NCI-H1694 (cell line): ENCODE results near the gene ISG20.

Experiments used
- DNase-seq: peaks from one replicate; lab custom pipeline; 2025; lab: John Stamatoyannopoulos, UW

Gene ISG20

DNA sequence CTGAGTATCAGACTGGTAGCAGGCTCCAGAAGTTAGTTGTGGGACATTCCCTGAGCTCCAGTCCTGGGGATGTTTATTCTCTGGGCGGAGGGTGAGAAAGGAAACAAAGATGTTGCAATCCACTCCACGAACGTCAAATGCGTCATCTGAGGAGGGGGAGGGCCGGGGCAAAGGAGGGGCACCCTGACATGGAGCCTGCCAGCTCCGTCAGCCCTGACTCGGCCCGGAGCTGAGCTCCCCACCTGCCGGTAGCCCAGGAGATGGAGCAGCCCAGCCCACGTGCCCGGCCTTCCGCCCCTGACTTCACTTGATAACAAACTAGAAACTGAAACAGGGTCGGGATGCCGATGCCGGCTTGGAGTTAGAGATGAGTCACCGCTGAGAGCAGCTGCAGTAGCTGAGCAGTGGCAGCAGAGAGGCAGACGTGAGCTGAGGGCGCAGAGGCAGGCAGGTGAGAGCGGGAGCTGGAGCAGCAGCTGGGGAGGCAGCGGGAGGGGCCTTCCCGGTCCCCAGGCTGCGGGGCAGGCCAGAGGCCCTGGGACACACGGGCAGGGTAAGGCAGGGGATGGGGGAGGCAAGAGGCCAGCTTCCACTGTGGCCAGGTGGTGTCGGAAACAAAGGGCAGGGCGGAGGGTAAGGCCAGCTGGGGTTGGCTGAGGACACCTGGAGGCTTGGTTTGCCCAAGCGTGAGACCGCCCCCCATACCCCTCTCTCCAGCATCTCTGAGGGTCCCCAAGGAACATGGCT lies at the start of gene ISG20:
TSS of gene ISG20 (plus strand) at position 391 of the 747 bp plus-strand sequence. CDS start at position 742, 351 bp downstream.
- peak; percentile 60 for DNase-seq

DNA sequence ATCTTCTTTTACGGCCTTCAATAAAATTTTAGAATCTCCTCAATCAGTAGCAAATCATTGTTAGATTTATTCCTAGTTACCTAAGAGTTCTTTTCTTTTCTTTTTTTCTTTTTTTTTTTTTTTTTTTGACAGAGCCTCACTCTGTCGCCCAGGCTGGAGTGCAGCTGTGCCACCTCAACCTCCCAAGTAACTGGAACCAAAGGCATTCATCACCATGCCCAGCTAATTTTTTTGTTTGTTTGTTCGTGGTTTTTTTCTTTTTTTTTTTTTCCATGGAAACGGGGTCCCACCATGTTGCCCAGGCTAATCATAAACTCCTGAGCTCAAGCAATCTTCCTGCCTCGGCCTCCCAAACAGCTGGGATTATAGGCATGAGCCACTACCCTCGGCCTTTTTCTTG lies 48.1 kb upstream of the ISG20 start:
- no peak for DNase-seq

DNA sequence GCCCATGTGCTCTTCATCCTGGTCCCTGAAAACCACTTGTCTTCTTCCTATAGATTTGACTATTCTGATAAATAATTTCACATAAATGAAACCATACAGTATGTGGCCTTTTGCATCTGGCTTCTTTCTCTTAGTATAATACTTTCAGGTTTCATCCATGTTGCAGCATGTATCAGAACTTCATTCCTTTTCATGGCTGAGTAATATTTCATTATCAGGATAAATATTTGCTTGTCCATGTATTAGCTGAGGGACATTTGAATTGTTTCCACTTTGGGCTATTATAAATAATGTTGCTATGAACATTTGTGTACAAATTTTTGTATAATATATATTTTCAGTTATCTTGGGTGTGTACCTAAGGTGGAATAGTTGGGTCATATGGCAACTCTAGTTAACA lies 47.4 kb upstream of the ISG20 start:
- no peak for DNase-seq

DNA sequence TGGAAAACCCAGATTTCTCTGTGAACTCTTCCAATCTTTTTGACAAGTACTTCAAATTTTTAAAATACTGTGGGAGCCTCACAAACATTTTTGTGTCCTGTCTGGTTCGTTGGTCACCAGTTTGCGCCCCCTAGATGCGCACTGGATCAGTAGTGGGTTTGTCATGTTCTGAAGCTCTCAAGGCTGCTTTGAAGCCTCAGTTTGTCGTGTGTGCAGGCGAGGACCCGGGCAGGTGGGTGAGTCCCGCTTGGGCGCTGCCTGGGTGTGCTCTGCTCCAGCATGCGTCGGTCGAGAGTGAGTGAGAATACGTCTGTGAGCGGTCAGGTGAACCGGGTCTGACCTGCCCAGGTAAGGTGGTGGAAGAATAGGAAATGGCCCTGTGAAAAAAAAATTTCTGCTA lies 34.9 kb upstream of the ISG20 start:
- DNase-seq = no peak

DNA sequence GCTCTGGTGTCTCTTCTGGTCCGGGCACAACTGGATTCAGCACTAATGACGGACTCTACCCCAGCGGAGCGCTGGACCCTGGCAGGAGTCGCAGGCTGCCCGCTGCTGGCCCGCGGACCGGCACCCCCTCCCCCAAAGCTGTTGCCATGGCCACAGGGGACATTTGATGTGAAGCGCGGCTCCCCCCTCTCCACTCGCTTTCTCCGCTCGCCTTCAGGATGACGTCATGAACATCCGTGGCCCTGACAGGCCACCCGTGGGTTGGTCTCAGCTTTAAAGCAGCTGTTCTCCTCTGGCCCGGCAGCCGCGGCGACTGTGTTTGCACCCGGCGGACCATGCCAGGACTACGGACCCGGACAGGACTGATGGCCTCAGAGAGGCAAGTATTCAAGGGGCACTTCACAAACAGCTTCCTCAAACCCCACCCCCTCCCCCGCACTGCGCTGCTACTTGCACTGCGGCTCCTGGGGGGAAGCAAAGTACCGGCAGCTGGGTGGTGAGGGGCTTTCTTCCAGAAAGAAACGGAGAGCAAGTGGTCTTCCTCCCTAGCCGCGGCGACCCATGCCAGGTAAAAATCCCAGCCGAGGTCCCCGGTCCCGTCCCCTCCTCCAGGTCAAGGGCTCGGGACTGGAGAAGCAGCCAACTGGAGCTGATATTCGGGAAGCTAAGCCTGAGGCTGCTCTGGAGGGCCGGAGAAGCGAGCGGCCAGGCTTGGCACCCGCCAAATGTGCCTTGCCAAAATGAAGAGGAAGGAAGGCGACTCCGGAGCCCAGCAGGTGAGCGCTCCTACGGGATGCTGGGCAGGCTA lies 34.2 kb upstream of the ISG20 start:
- DNase-seq = no peak

DNA sequence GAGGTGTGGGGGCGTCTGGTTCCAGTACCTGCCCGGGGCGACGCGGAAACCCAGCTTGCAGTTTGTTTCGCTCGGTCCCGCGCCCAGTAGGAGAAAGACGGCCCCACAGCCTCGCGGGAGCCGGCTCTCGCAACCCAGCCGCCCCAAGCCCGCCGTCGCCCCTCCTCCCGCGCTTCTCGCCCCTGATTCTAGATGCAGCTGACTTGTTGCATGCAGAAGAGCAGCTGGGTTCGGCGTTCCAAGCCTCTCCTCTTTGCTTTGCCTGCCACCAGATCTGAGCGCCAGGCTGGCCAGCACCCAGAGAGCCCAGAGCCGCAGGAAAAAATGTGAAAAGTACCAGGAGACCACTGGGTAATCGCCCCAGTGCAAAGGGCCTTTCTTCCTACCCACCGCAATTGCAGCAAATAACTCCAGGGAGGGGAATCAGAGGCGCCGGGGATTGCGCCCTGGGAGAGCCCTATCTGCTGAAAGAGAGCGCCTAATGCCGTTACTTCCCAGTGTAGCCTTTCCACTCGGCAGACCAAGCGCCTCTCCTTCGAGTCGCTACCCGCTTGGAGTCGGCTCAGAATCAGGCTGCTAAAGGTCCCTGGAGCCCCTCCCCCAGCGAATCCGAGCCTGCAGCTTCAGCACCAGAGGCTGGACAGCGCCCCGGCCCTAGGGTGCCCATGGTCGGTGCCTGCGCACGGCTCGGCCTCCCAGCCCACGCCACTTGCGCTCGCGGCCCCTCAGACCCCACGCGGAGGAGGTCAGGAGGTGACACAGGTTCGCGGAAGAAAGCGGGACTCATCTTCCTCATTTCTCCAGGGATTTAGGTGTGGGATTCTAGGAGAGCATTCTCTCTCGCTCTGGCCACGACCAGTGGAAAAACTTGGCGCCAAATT lies 33.4 kb upstream of the ISG20 start:
- no peak for DNase-seq

DNA sequence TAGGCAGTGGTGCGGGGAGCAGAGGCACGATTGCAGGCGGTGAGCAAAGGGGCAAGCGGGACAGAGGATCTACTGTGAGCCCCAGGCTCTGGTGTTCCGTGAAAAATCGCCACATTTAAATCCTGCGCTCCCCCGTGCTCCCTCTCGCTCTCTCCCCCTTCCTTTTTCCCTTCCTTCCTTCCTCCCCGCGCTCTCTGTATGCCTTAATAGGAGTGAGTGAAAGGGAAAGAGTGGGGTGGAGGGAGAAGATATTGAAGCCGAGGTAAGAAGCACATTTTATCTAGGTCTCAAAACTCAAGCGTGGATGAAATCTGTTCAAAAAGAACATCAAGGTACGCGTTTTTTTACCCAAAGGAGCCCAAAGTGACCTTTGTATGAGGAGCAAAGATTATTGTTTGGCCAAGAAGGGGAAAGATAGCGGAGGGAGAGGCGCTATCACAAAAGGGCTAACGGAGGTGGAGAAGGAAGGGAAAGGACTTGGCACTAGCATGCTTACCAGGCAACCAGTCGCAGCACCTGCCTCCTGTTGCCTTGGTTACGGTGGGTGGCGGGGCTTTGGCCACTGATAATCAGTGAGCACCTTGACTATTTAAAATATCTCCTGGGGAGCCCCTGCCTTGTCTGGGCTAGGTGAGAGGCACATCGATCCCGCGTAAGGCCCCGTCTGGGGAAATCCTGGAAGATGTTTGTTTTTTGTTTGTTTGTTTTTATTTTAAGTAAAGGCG lies 32.6 kb upstream of the ISG20 start:
- no peak for DNase-seq

DNA sequence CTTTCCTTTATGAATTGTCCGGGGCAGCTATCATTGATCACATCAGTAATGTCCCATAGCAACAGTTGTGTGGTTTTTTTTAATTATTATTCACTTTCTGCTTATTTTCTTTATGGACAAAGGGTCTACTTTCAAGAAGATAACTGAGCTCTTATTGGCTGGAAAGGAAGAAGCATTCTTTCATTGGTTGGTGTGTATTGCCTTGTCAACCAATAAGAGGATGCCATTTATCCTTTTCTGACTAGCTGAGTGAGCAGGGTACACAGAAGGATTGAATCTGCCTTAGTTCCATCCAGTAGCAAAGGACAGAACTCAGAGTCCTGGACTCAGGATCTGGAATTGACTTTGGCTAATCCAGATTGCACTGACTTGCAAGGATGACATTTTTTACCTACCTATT lies 30.9 kb upstream of the ISG20 start:
- DNase-seq = no peak

DNA sequence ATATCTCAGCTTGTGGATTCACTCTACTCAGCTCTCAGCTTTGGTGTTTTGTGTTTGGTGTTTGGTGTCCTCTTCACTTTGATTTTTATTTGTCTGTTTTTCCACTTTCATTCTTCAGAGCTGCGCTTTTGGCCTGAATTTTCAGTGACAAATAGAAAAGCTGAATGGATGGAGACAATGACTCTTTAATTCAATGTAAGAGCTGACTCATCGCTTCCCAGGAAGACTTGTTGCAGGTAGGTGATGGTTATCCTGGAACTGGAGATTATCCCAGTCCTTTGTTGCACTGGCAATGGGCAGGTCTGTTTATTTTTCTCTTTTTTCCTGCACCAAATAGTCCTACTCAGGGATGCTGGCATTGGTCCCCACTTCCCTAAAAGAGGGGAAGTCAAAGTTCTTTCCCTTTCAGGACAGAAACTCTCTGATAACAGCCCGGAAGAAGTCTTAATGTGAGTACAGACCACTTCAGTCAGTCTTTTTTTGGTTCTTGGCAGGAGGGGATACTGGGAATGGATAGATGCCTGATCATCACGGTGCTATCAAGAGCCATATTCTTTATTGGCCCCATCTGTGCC lies 30.1 kb upstream of the ISG20 start:
- DNase-seq = no peak

DNA sequence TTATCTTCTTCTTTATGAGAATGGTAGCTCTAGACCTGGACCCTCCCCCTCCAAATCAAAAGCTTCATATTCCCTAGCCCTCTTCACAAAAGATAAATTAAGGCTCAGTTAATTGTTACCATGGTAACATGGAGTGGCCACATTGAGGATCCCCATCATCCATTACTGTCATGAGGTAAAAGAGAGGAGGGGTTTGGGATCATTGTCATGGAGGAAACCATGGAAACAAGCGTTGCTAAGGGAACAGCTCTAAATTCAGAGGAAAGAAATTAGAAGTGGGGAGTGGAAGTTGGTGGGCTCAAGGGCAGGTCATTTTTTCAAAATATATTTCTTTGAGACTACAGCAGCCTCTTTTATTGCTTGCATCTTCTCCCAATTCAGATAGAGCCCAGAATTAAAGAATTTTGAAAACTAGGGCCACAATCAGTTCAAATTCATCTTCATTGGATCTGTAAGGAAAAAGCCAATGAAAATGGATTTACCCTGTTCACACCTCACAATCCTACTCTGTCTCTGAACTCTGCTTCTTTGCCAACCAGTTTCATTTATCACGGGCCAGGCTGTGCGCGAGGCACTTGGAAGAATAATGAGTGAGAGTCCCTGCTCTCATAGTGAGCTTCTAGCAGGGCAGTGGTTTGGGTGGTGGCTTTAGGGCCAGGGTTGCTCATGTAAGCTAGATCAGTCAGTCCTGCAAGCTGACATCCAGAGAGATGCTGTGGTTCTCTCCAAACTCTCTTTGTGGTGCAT lies 29.3 kb upstream of the ISG20 start:
- DNase-seq = no peak

DNA sequence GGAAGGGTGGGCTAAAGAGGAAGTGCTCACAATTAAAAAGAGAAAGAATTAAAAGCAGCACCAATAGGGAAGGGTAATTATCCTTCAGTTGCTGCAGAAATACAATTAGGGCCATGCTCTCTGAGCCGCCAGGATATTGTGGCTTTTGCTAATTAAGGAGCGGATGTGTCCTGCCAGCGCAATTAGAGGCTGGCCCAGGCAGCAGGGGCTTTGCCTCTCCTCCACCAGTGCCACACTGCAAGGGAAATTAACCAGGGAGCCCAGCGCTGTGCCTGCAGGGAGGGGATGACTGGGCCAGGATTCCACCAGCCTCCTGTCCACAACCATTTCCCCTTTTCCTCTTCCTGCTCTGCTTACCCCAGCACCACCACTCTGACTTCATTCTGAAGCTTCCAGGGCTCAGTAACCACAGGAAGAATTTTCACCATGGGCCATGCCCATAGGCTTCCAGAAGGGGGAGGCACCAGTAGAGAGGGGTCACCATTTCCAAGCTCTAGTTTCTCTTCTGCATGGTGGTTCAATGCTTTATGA lies 28.1 kb upstream of the ISG20 start:
- no peak for DNase-seq

DNA sequence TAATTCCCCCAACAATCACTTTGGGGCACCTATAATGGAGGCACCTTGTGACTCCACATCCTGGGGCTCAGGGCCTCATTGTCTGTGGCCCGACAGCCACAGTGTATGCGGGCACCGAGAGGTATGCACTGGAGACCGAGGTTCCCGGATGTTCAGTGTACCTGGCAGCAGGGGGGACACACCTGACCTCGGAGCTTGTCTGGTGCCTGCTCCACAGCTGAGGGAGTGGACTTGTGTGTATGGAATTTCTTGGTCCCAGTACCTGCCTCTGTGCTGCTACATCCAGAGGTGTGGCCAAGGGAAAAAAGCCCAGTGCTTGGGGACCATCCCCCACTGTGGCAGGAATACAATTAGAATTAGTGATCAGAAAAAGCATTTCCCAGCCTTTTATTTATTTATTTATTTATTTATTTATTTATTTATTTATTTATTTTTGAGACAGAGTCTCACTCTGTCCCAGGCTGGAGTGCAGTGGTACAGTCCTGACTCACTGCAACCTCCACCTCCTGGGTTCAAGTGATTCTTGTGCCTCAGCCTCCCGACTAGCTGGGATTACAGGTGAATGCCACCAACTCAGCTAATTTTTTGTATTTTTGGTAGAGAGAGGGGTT lies 26.5 kb upstream of the ISG20 start:
- DNase-seq = no peak

DNA sequence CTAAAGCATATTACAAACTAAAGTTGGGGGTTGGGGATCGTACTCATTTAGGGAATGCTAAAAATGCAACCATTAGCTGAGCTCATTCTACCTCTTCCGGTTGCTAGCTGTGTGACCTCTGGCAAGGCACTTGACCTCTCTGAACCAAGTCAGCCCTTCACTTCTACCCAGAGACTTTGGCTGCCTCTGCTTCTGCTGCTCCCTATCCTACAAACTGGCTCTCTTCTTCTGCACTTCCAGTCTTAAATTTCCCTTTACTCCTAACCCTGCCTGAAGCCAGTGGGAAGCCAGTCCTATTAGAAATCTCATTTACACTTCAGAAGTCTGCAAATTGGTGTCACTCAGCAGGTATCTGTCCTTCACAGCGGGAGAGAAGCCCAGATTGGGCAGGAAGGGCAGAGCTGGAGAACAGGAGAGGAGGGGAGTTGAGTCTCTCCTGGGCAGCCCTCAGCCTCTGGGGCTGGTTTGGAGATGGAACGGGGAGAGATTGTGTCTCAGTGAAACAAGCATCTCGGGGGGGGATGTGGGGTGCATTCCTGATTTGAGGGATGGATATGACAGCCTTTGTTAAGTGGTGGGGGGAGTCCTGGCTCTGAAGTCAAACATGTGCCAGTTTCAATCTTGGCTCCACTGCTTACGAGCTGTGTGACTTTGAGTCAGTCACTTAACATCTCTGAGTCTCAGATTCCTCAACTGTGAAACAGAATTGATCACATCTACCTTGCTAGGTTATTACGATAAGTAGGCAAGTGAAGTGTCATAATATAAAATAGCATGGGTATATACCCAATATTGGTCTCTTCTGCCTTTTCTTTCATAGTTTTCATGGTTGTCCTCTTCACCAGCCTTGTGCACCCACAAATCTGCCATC lies 25.5 kb upstream of the ISG20 start:
- DNase-seq = no peak

DNA sequence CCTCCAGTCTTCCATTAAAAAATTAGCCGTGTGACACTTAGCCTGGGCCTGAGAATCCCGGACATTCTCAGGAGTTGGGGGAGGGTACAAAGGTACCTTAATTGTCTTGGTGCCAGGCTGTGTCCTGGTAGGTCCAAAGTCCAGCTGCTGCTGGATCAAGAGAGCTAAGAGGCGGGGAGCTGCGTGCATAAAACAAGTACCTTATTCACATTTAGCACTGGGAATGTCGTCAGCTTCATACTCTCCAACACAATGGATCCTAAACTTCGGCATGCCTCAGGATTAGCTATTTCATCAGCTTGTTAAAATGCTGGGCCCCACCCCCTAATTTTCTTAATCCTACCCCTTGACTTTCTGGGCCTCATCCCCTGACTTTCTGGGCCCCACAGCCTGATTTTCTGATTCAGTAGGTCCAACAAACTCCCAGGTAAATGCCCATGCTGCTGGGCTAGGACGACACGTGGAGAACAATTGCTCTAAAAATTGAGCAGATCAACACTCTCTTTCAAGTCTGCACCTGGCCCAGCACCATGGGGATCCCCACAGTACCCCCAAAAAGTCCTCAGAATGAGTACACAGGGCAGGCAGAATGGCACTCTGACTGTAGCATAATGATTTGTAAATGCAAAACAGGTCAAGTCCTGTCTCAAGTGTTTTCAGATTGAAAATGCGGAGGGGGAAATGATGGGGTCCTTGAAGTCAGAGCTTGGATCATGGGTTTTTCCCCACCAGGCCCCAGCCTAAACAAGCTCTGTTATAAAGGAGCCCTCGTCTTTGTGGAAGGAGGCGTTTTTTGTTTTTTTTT lies 23.3 kb upstream of the ISG20 start:
- DNase-seq = no peak

DNA sequence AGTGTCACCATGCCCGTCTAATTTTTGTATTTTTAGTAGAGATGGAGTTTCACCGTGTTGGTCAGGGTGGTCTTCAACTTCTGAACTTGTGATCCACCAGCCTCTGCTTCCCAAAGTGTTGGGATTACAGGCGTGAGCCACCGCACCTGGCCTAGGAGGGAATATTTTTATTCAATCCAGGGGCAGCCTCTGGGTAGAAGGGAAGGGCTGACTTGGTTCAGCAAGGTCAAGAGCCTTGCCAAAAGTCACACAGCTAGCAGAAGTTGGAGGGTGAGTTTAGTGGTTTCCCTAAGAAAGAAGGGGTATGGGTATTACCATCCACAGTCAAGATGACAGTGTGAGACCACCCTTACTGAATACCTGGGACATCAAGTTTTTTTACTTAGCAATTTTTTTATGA lies 22.6 kb upstream of the ISG20 start:
- no peak for DNase-seq

DNA sequence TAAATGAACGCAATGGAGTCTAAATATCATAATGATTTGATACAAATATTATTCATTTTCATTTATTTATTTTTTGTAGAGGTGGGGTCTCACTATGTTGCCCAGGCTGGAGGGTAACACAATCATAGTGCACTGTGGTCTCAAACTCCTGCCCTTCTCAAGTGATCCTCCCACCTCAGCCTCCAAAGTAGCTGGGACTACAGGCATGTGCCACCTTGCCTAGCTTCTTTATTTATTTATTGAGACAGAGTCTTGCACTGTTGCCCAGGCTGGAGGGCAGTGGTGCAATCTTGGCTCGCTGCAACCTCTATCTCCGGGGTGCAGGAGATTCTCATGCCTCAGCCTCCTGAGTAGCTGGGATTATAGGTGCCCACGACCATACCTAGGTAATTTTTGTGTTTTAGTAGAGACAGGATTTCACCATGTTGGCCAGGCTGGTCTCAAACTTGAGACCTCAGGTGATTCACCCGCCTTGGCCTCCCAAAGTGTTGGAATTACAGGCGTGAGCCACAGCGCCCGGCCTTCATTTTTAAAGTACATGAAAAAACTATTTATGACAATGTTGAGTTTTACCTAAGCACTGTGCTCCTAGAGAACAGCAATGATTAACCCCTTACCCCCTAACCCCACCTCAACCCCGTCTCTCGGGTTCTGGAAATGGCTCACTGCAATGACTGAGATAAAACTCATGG lies 21.6 kb upstream of the ISG20 start:
- DNase-seq = no peak

DNA sequence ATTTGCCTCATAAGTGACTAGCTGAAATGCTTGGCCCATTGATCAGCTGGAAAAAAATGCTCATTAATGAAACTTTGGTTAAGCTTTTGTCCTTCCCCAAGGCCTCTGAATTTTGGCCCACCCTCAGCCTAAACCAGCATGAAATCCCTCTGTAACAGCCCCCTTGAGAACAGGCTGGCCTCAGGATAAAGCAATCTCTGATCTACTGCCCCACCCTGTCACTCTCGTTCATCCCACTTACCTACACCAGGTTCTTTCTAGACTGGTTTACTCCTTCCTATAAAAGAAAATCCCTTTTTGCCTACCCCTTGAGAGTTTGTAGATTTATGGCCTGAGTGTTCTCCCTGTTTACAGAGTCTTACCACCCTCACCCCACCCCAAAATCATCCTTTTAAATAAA lies 21.0 kb upstream of the ISG20 start:
- DNase-seq = no peak

DNA sequence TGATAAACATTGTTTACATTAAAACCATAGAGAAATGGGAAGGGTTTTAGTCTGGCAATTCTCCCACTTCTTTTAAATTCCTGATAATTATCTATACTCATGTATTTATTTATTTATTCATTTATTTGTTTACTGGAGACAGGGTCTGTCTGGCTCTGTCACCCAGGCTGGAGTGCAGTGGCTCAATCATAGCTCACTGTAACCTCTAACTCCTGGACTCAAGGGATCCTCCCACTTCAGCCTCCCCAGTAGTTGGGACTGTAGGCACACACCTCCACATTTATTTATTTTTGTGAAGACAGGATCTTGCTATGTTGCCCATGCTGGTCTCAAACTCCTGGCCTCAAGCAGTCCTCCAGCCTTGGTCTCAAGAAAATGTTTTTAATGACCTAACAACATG lies 20.1 kb upstream of the ISG20 start:
- no peak for DNase-seq
